ENCODE measurements around the gene SSR1.

- TF ChIP-seq, protein P1, sequence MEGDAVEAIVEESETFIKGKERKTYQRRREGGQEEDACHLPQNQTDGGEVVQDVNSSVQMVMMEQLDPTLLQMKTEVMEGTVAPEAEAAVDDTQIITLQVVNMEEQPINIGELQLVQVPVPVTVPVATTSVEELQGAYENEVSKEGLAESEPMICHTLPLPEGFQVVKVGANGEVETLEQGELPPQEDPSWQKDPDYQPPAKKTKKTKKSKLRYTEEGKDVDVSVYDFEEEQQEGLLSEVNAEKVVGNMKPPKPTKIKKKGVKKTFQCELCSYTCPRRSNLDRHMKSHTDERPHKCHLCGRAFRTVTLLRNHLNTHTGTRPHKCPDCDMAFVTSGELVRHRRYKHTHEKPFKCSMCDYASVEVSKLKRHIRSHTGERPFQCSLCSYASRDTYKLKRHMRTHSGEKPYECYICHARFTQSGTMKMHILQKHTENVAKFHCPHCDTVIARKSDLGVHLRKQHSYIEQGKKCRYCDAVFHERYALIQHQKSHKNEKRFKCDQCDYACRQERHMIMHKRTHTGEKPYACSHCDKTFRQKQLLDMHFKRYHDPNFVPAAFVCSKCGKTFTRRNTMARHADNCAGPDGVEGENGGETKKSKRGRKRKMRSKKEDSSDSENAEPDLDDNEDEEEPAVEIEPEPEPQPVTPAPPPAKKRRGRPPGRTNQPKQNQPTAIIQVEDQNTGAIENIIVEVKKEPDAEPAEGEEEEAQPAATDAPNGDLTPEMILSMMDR (IDR thresholded peaks at IDR 0.05; ENCODE audit: low read length), result no peak
- no peak for TF ChIP-seq EZH2phosphoT487 (IDR thresholded peaks at IDR 0.05; ENCODE audit: low read length)
These were observed 36.8 kb downstream of the SSR1 start for GRCh38 chr6:7276199-7276524.

All from MM.1S (cell line).